ENCODE data around the gene NACC2.

NACC2 gene

GRCh38 chr9:136007934-136008692 is 87.0 kb downstream of the NACC2 start:
- DNase-seq: no peak

- no peak for DNase-seq
These were observed 87.7 kb downstream of the NACC2 start for GRCh38 chr9:136007276-136007933.

GRCh38 chr9:136006169-136006568 is 88.9 kb downstream of the NACC2 start:
- no peak for DNase-seq

GRCh38 chr9:136004712-136005111 is 90.4 kb downstream of the NACC2 start:
- DNase-seq: no peak

GRCh38 chr9:136004219-136004618 is 90.9 kb downstream of the NACC2 start:
- DNase-seq: no peak

GRCh38 chr9:136003411-136004218 is 91.5 kb downstream of the NACC2 start:
- DNase-seq: no peak

- no peak for DNase-seq
These were observed 92.2 kb downstream of the NACC2 start for GRCh38 chr9:136002881-136003280.

- DNase-seq: no peak
These were observed 92.9 kb downstream of the NACC2 start for GRCh38 chr9:136002215-136002614.

- DNase-seq: no peak
These were observed 93.9 kb downstream of the NACC2 start for GRCh38 chr9:136001231-136001630.

- DNase-seq: no peak
These were observed 96.5 kb downstream of the NACC2 start for GRCh38 chr9:135998410-135999071.

- no peak for DNase-seq
These were observed 97.1 kb downstream of the NACC2 start for GRCh38 chr9:135998016-135998380.

- DNase-seq: no peak
These were observed 97.7 kb downstream of the NACC2 start for GRCh38 chr9:135997090-135998015.

GRCh38 chr9:135995816-135996215 is 99.3 kb downstream of the NACC2 start:
- DNase-seq: no peak

- no peak for DNase-seq
These were observed 100.4 kb downstream of the NACC2 start for GRCh38 chr9:135994501-135995192.

GRCh38 chr9:135993765-135994500 is 101.2 kb downstream of the NACC2 start:
- DNase-seq: no peak

- no peak for DNase-seq
These were observed 101.7 kb downstream of the NACC2 start for GRCh38 chr9:135993409-135993742.

- DNase-seq: peak; percentile 28
These were observed 102.3 kb downstream of the NACC2 start for GRCh38 chr9:135992486-135993408.

- no peak for DNase-seq
These were observed 103.3 kb downstream of the NACC2 start for GRCh38 chr9:135991771-135992170.

Data from activated naive CD4-positive, alpha-beta T cell treated with anti-CD3 and anti-CD28 coated beads, Interleukin-2, amount 50 U/mL, for 16 hours (primary cell).